Sigmoid colon (tissue), 7 donors: Measurements from ENCODE around the gene ZXDC. TPM values are rescaled to one million over a fixed set of nuclear protein-coding genes. Genes with fewer than 3 reads are reported as not detected.
A peak's percentile ranks its signal among the peaks of the same experiment; 100 is the strongest.

ENCODE experiments used
- DNase-seq: peaks from one replicate; pipeline ENCODE4 v3.0.0-alpha.2; 2019
- H3K27ac ChIP-seq, 4 donors: fragments of 200-600 bp; sonication (generic); one replicate each; pipeline ENCODE4 v1.5.1; 2016 to 2019; ENCODE audit warnings: mild to moderate bottlenecking in 1 of 4
- H3K27me3 ChIP-seq, 3 donors: fragments of 200-600 bp; sonication (generic); one replicate each; pipeline ENCODE4 v1.5.1; 2019; ENCODE audit warnings: mild to moderate bottlenecking in 1 of 3
- H3K36me3 ChIP-seq, 4 donors: fragments of 200-600 bp; sonication (generic); one replicate each; pipeline ENCODE4 v1.5.1; 2016 to 2019
- H3K4me1 ChIP-seq, 4 donors: fragments of 200-600 bp; sonication (generic); one replicate each; pipeline ENCODE4 v1.5.1; 2017 to 2019
- H3K4me3 ChIP-seq, 4 donors: fragments of 200-600 bp; sonication (generic); one replicate each; pipeline ENCODE4 v1.5.1; 2017 to 2019; ENCODE audit warnings: mild to moderate bottlenecking in 2 of 4, moderate library complexity in 1 of 4
- H3K9me3 ChIP-seq, 4 donors: fragments of 200-600 bp in 3 of 4; sonication (generic) in 3 of 4; one replicate each; pipeline versions ENCODE4 v1.5.1 to v1.6.1; 2013 to 2019
- EP300 ChIP-seq, 4 donors: sonication (generic); formaldehyde crosslinking; IDR thresholded peaks; one replicate each; pipeline ENCODE4 v1.6.1; 2017; ENCODE audit warnings: antibody characterized with exemption in 4 of 4
- POLR2A ChIP-seq, 2 donors: fragments of 450-650 bp; IDR thresholded peaks; one replicate each; pipeline ENCODE4 v1.6.1; 2016; ENCODE audit warnings: antibody characterized with exemption in 2 of 2, mild to moderate bottlenecking in 2 of 2, moderate library complexity in 2 of 2
- POLR2AphosphoS5 ChIP-seq, 4 donors: sonication (generic); formaldehyde crosslinking; IDR thresholded peaks; one replicate each; pipeline ENCODE4 v1.6.1; 2017; ENCODE audit warnings: antibody characterized with exemption in 4 of 4
- WGBS, 2 donors: extraction: QIAGEN DNeasy Blood & Tissue Kit; methylation state at CpG; one replicate each; pipeline ENCODE4 v1.1.7; 2013; 5-methylcytosine and 5-hydroxymethylcytosine counted together
- intact Hi-C: fragments of 100-400 bp; cut with DNase I; formaldehyde crosslinking; loops from one replicate; pipeline ENCODE4 v1.15.1; 2023
- polyA plus RNA-seq, 3 donors: library from polyadenylated mRNA; stranded (reverse); fragments of 200-250 nt; gene quantifications; one replicate each; pipeline ENCODE4 v1.2.3, GENCODE V29; 2013
- total RNA-seq, 4 donors: library from RNA; depleted of rRNA; stranded (reverse); fragments of >200 nt; gene quantifications; one replicate each; pipeline ENCODE4 v1.1.0, GENCODE V29; 2016
- TF ChIP-seq, protein P1 (sequence below), 4 experiments: fragments of 450-650 bp in 3 of 4; fragments of 200-600 bp in 1 of 4; IDR thresholded peaks; one replicate each; pipeline ENCODE4 v1.5.1; 2016 to 2019; ENCODE audit warnings: antibody characterized with exemption in 4 of 4, mild to moderate bottlenecking in 3 of 4, moderate library complexity in 2 of 4
- donor health status: healthy with polysubstance abuse.
- donor health status: Bipolar disorder and iron deficiency.
- donor health status: healthy.

ZXDC gene
- total and polyA plus RNA-seq, 7 donors = 5.5 to 33.8 (median 26.4) TPM

DNA sequence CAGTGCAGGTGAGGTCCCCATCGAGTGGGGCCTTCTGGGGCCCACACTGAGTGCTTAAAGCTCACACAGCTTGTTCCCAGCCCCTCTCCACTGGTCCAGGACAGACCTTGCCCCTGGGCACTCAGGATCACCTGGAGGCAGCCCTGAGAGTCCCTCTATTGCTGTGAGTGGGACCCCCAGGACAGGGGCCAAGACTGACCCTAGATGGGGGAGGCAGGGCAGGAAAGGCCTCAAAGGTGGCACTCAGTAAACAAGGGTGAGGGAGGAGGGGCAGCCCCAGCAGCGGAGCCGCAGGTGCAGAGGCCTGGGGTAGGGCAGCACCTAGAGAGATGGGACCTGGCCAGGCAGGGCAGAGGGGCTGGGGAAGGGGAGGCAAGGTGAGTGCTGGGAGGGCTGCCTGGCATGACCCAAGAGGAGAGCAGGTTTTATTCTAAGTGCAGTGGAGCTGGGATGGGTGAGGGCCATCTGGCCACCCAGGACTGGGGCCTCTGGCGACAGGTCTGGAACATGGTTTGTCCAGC lies 53.1 kb downstream of the ZXDC start:
- Histone ChIP-seq H3K9me3 (peaks cover 0 to 12% (median 5%) of the 10 kb centered on the region in 4 donors), H3K4me1 (no peaks in the 10 kb centered on the region), H3K27ac (no peak overlapping the region), H3K4me3 (no peak overlapping the region), H3K36me3 (no peaks in the 10 kb centered on the region), H3K27me3 (peaks cover 0 to 18% (median 3%) of the 10 kb centered on the region in 3 donors)
- TF ChIP-seq, protein P1, sequence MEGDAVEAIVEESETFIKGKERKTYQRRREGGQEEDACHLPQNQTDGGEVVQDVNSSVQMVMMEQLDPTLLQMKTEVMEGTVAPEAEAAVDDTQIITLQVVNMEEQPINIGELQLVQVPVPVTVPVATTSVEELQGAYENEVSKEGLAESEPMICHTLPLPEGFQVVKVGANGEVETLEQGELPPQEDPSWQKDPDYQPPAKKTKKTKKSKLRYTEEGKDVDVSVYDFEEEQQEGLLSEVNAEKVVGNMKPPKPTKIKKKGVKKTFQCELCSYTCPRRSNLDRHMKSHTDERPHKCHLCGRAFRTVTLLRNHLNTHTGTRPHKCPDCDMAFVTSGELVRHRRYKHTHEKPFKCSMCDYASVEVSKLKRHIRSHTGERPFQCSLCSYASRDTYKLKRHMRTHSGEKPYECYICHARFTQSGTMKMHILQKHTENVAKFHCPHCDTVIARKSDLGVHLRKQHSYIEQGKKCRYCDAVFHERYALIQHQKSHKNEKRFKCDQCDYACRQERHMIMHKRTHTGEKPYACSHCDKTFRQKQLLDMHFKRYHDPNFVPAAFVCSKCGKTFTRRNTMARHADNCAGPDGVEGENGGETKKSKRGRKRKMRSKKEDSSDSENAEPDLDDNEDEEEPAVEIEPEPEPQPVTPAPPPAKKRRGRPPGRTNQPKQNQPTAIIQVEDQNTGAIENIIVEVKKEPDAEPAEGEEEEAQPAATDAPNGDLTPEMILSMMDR (IDR thresholded peaks at IDR 0.05) = no peak
- TF ChIP-seq POLR2A (IDR thresholded peaks at IDR 0.05) (no peak), EP300 (IDR thresholded peaks at IDR 0.05) (no peak), POLR2AphosphoS5 (IDR thresholded peaks at IDR 0.05) (no peak)
- 72 to 79% methylated on average over 4 of the region's 4 CpGs for WGBS, 2 donors
- DNase-seq = peak; percentile 58
- intact Hi-C loops = no loop called here

GRCh38 chr3:126422121-126422520 lies 53.6 kb downstream of the ZXDC start:
- H3K27ac ChIP-seq = no peak overlapping the region
- intact Hi-C loops = no loop called here
- no peaks in the 10 kb centered on the region for H3K36me3 ChIP-seq
- peak; percentile 38 for DNase-seq
- H3K27me3 ChIP-seq = peaks cover 0 to 23% (median 8%) of the 10 kb centered on the region in 3 donors
- H3K4me3 ChIP-seq = no peak overlapping the region
- WGBS, 2 donors = 95 to 97% methylated on average over 8 of the region's 8 CpGs
- H3K4me1 ChIP-seq = no peaks in the 10 kb centered on the region
- peaks cover 0 to 12% (median 4%) of the 10 kb centered on the region in 4 donors for H3K9me3 ChIP-seq
- TF ChIP-seq POLR2AphosphoS5 (IDR thresholded peaks at IDR 0.05) (no peak), EP300 (IDR thresholded peaks at IDR 0.05) (no peak), POLR2A (IDR thresholded peaks at IDR 0.05) (no peak)
- TF ChIP-seq, protein P1 (IDR thresholded peaks at IDR 0.05) = no peak

- WGBS, 2 donors = 83 to 88% methylated on average over 10 of the region's 10 CpGs
- no peak overlapping the region for H3K4me3 ChIP-seq
- H3K27me3 ChIP-seq = peaks cover under 1 to 28% (median 13%) of the 10 kb centered on the region in 3 donors
- H3K9me3 ChIP-seq = peaks cover 0 to 8% (median 4%) of the 10 kb centered on the region in 4 donors
- no peaks in the 10 kb centered on the region for H3K4me1 ChIP-seq
- peak; percentile 44 for DNase-seq
- H3K36me3 ChIP-seq = no peaks in the 10 kb centered on the region
- intact Hi-C loops = no loop called here
- TF ChIP-seq POLR2AphosphoS5 (IDR thresholded peaks at IDR 0.05) (no peak), POLR2A (IDR thresholded peaks at IDR 0.05) (no peak), EP300 (IDR thresholded peaks at IDR 0.05) (no peak)
- TF ChIP-seq, protein P1 (IDR thresholded peaks at IDR 0.05) = no peak
- no peak overlapping the region for H3K27ac ChIP-seq
These were observed 54.0 kb downstream of the ZXDC start for GRCh38 chr3:126421573-126422119.

DNA sequence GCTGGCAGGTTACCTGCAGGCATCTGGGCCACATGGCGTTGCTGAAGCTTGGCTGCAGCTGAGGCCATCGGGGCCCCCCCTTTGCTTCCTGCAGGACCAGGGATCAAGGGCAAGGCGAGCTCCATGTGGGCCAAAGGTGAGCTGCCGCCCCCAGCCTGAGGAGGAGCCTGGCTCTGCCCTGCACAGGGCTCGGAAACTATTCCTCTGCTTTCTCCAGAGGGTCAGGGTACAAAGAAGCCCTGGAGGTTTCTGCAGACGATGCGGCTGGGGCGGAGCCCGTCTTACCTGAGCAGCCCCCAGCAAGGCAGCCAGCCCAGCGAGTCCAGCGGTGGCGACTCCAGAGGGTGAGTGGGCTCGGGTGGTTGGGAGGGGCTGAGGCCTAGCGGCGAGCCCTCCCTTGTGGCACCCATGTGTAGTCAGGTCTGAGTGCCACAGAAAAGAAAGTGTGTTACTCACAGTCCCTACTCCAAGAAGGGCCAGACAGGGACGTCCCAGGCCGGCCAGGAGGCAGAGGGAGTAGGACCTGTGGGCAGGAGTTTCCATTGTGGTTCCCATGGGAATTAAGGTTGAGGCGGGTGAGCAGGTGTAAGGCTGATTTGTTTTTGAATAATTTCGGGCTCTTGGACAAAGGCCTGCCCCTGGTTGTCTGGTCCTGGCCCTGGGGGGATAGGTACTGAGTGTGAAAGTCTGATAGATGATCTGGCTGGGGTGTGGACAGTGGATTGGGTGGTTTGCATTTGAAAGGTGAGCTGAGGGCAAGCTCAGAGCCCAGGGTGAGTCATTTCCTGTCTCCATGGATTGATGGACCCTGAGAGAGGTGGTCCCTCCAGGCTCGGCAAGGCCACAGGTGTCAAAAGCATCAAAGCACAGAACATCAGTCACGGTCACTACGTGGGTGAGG lies 55.6 kb downstream of the ZXDC start:
- H3K4me1 ChIP-seq = peaks cover 0 to 7% (median 3%) of the 10 kb centered on the region in 4 donors
- TF ChIP-seq POLR2A (IDR thresholded peaks at IDR 0.05) (no peak), EP300 (IDR thresholded peaks at IDR 0.05) (no peak), POLR2AphosphoS5 (IDR thresholded peaks at IDR 0.05) (no peak)
- TF ChIP-seq, protein P1 (IDR thresholded peaks at IDR 0.05) = no peak
- peak; percentile 51 for DNase-seq
- intact Hi-C loops = no loop called here
- WGBS, 2 donors = 71 to 74% methylated on average over 22 of the region's 22 CpGs
- no peaks in the 10 kb centered on the region for H3K9me3 ChIP-seq
- H3K4me3 ChIP-seq = no peak overlapping the region
- H3K36me3 ChIP-seq = no peaks in the 10 kb centered on the region
- peaks cover 8 to 43% (median 28%) of the 10 kb centered on the region in 3 donors for H3K27me3 ChIP-seq
- H3K27ac ChIP-seq = no peak overlapping the region
